Thyroid gland (tissue), 4 donors: ENCODE results near the gene DHRS3. TPM values are rescaled to one million over a fixed set of nuclear protein-coding genes. Genes with fewer than 3 reads are reported as not detected.
A peak's percentile ranks its signal among the peaks of the same experiment; 100 is the strongest.

Source experiments
- DNase-seq, 2 donors: peaks; one replicate each; pipeline ENCODE4 v3.0.0-alpha.2; 2019
- H3K27ac ChIP-seq, 3 donors: fragments of 200-600 bp; sonication (generic); 1 replicate in 2 of 3; 2 replicates in 1 of 3; pipeline ENCODE4 v1.5.1; 2016 to 2019; ENCODE audit warnings: mild to moderate bottlenecking in 1 of 3, moderate library complexity in 1 of 3
- H3K27me3 ChIP-seq: fragments of 200-600 bp; sonication (generic); one replicate; pipeline ENCODE4 v1.5.1; 2019
- H3K36me3 ChIP-seq, 2 donors: fragments of 200-600 bp; sonication (generic); one replicate each; pipeline ENCODE4 v1.5.1; 2016 to 2019
- H3K4me1 ChIP-seq, 2 donors: fragments of 200-600 bp; sonication (generic); one replicate each; pipeline ENCODE4 v1.5.1; 2017 to 2019
- H3K4me3 ChIP-seq, 3 donors: fragments of 200-600 bp; sonication (generic); replicated peaks in 1 of 3; 1 replicate in 2 of 3; 2 replicates in 1 of 3; pipeline ENCODE4 v1.5.1; 2016; ENCODE audit warnings: mild to moderate bottlenecking in 1 of 3
- H3K9me3 ChIP-seq: fragments of 200-600 bp; sonication (generic); one replicate; pipeline ENCODE4 v1.5.1; 2017
- CTCF ChIP-seq, 6 experiments: fragments of 200-600 bp in 3 of 6; fragments of 450-650 bp in 3 of 6; sonication (generic) in 3 of 6; IDR thresholded peaks; one replicate each; pipeline ENCODE4 v1.5.1; 2016 to 2019; ENCODE audit warnings: antibody characterized with exemption in 6 of 6, mild to moderate bottlenecking in 2 of 6, inconsistent platforms in 1 of 6, moderate library complexity in 1 of 6
- POLR2A ChIP-seq, 2 donors: fragments of 450-650 bp; IDR thresholded peaks; one replicate each; pipeline ENCODE4 v1.6.1; 2017; ENCODE audit warnings: antibody characterized with exemption in 2 of 2, mild to moderate bottlenecking in 2 of 2, moderate library complexity in 1 of 2
- WGBS, 2 donors: methylation state at CpG; one replicate each; pipeline ENCODE4 v1.1.5; 2017; 5-methylcytosine and 5-hydroxymethylcytosine counted together
- intact Hi-C: fragments of 100-400 bp; cut with DNase I; formaldehyde crosslinking; loops from one replicate; pipeline ENCODE4 v1.15.1; 2023
- total RNA-seq, 4 donors: library from RNA; depleted of rRNA; stranded (reverse); fragments of >200 nt; gene quantifications; one replicate each; pipeline ENCODE4 v1.2.3, GENCODE V29; 2016

DHRS3 gene
- total RNA-seq, 4 donors from 2014 or later = 181 to 304 (median 268) TPM

GRCh38 chr1:12549460-12550349 is 68.3 kb downstream of the DHRS3 start:
- Histone ChIP-seq H3K4me1 (peaks cover 12 to 57% of the 10 kb centered on the region in 2 donors), H3K4me3 (no peak overlapping the region), H3K36me3 (no peaks in the 10 kb centered on the region), H3K27ac (peak overlapping the region; percentile 79 to 93 (median 81)), H3K9me3 (no peaks in the 10 kb centered on the region), H3K27me3 (no peaks in the 10 kb centered on the region)
- intact Hi-C loops = no loop called here
- 29 to 34% methylated on average over 31 of the region's 31 CpGs for WGBS, 2 donors
- DNase-seq = peak; percentile 95 to 98
- TF ChIP-seq CTCF (IDR thresholded peaks at IDR 0.05) (no peak), POLR2A (IDR thresholded peaks at IDR 0.05) (peak in 1 of 2 donors; percentile 24)

- DNase-seq = no peak
- WGBS, 2 donors = 85 to 88% methylated on average over 8 to 27 of the region's 27 CpGs
- TF ChIP-seq CTCF (IDR thresholded peaks at IDR 0.05) (no peak), POLR2A (IDR thresholded peaks at IDR 0.05) (no peak)
- Histone ChIP-seq H3K27ac (peak overlapping the region; percentile 79 to 93 (median 81)), H3K4me3 (no peak overlapping the region), H3K36me3 (no peaks in the 10 kb centered on the region), H3K9me3 (no peaks in the 10 kb centered on the region), H3K27me3 (no peaks in the 10 kb centered on the region), H3K4me1 (peaks cover 12 to 57% of the 10 kb centered on the region in 2 donors)
- intact Hi-C loops = no loop called here
Observed at GRCh38 chr1:12548973-12549459, 69.0 kb downstream of the DHRS3 start.

- Histone ChIP-seq H3K36me3 (no peaks in the 10 kb centered on the region), H3K9me3 (no peaks in the 10 kb centered on the region), H3K27ac (peak overlapping the region; percentile 79 to 93 (median 81)), H3K4me1 (peaks cover 12 to 55% of the 10 kb centered on the region in 2 donors), H3K27me3 (no peaks in the 10 kb centered on the region), H3K4me3 (no peak overlapping the region)
- WGBS, 2 donors = 93 to 99% methylated on average over 10 to 11 of the region's 14 CpGs
- intact Hi-C loops = no loop called here
- DNase-seq = peak in 1 of 2 donors; percentile 2
- TF ChIP-seq CTCF (IDR thresholded peaks at IDR 0.05) (no peak), POLR2A (IDR thresholded peaks at IDR 0.05) (no peak)
Observed at GRCh38 chr1:12548279-12548972, 69.6 kb downstream of the DHRS3 start.

GRCh38 chr1:12547586-12548225 is 70.3 kb downstream of the DHRS3 start:
- intact Hi-C loops = no loop called here
- DNase-seq = peak in 1 of 2 donors; percentile 2
- H3K36me3 ChIP-seq = no peaks in the 10 kb centered on the region
- H3K4me1 ChIP-seq = peaks cover 16 to 48% of the 10 kb centered on the region in 2 donors
- no peaks in the 10 kb centered on the region for H3K27me3 ChIP-seq
- H3K4me3 ChIP-seq = no peak overlapping the region
- H3K9me3 ChIP-seq = no peaks in the 10 kb centered on the region
- 86 to 89% methylated on average over 11 to 15 of the region's 20 CpGs for WGBS, 2 donors
- peak overlapping the region in 2 of 3 donors; percentile 81 to 93 for H3K27ac ChIP-seq
- TF ChIP-seq POLR2A (IDR thresholded peaks at IDR 0.05) = no peak
- TF ChIP-seq CTCF (IDR thresholded peaks at IDR 0.05) = no peak
